GM18511 (cell line): ENCODE results near the gene SH3RF1.
"Not testable (repeated sequence)": the region's sequence is repeated elsewhere in the genome, so short reads cannot be mapped to it uniquely, and the experiment has no call there.

ENCODE experiments used
- ATAC-seq: cut with Tn5 transposase; IDR thresholded peaks from one replicate; pipeline ENCODE4 v1.9.1; 2021; ENCODE audit warnings: mild to moderate bottlenecking, moderate library complexity; ENCODE audit not compliant: unreplicated experiment

SH3RF1 gene

GRCh38 chr4:169277838-169278237 is 7.1 kb upstream of the SH3RF1 start:
- not testable (repeated sequence) for ATAC-seq

- no peak for ATAC-seq
Measured at GRCh38 chr4:169275180-169275579, 4.4 kb upstream of the SH3RF1 start.

- ATAC-seq: no peak
Measured at GRCh38 chr4:169274033-169274432, 3.3 kb upstream of the SH3RF1 start.

- ATAC-seq: peak; percentile 15
Measured at GRCh38 chr4:169272265-169272886, 1.6 kb upstream of the SH3RF1 start.

GRCh38 chr4:169271692-169272007 is 894 bp upstream of the SH3RF1 start:
- peak; percentile 7 for ATAC-seq

GRCh38 chr4:169269916-169270809 is 593 bp downstream of the SH3RF1 start:
- peak; percentile 49 for ATAC-seq

GRCh38 chr4:169268951-169269760 is 1.6 kb downstream of the SH3RF1 start:
- no peak for ATAC-seq

GRCh38 chr4:169267070-169267469 is 3.7 kb downstream of the SH3RF1 start:
- no peak for ATAC-seq

GRCh38 chr4:169266661-169267060 is 4.1 kb downstream of the SH3RF1 start:
- ATAC-seq: no peak

- ATAC-seq: no peak
Measured at GRCh38 chr4:169266081-169266480, 4.7 kb downstream of the SH3RF1 start.

GRCh38 chr4:169263791-169264392 is 6.9 kb downstream of the SH3RF1 start:
- ATAC-seq: no peak

- no peak for ATAC-seq
Measured at GRCh38 chr4:169260217-169260866, 10.4 kb downstream of the SH3RF1 start.

- ATAC-seq: no peak
Measured at GRCh38 chr4:169259271-169259670, 11.5 kb downstream of the SH3RF1 start.

- no peak for ATAC-seq
Measured at GRCh38 chr4:169258141-169258540, 12.6 kb downstream of the SH3RF1 start.

GRCh38 chr4:169256856-169257761 is 13.6 kb downstream of the SH3RF1 start:
- ATAC-seq: no peak

- no peak for ATAC-seq
Measured at GRCh38 chr4:169256101-169256612, 14.6 kb downstream of the SH3RF1 start.

GRCh38 chr4:169254546-169254983 is 16.2 kb downstream of the SH3RF1 start:
- no peak for ATAC-seq

- no peak for ATAC-seq
Measured at GRCh38 chr4:169253904-169254303, 16.9 kb downstream of the SH3RF1 start.

- no peak for ATAC-seq
Measured at GRCh38 chr4:169253113-169253671, 17.6 kb downstream of the SH3RF1 start.
